Measurements from ENCODE around the gene FAM47E. TPM values are rescaled to one million over a fixed set of nuclear protein-coding genes. Genes with fewer than 3 reads are reported as not detected.

The FAM47E gene
- total and polyA plus RNA-seq, 4 donors = 0.85 to 2.5 (median 1.7) TPM

DNA sequence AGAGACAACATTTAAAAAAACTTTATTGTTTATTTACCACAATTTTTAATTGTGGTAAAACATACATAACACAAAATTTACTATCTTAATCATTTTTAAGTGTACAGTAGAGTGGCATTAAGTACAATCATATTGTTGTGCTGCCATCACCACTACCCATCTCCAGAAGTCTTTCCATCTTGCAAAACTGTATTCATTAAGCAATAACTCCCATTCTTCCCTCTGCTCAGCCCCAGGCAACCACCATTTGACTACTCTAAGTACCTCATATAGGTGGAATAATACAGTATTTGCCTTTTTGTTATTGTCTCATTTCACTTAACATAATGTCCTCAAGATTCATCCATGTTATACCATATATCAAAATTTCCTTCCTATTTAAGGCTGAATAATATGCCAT lies 12.8 kb upstream of the FAM47E start:
- Histone ChIP-seq H3K9me3 (ENCODE audit: control insufficient read depth in 4 of 4, low read length in 3 of 4) (peaks cover 0 to 9% (median 1%) of the 10 kb centered on the region in 4 donors), H3K9ac (ENCODE audit: low read depth in 1 of 2, low read length in 2 of 2) (no peak overlapping the region), H3K27ac (ENCODE audit: low read depth in 1 of 2, low read length in 2 of 2) (no peak overlapping the region), H3K27me3 (ENCODE audit: control insufficient read depth in 4 of 4, insufficient read depth in 4 of 4, low read length in 3 of 4) (no peaks in the 10 kb centered on the region), H3K4me1 (ENCODE audit: control insufficient read depth in 4 of 4, insufficient read depth in 4 of 4, low read length in 3 of 4) (peaks cover 1 to 7% (median 6%) of the 10 kb centered on the region in 4 donors), H3K4me3 (ENCODE audit: low read depth in 1 of 3, low read length in 3 of 3) (no peak overlapping the region), H3K36me3 (ENCODE audit: control insufficient read depth in 4 of 4, insufficient read depth in 3 of 4, low read depth in 1 of 4, low read length in 3 of 4) (no peaks in the 10 kb centered on the region)
- DNase-seq (ENCODE audit: low spot score) = no peak
- TF ChIP-seq, protein P1, sequence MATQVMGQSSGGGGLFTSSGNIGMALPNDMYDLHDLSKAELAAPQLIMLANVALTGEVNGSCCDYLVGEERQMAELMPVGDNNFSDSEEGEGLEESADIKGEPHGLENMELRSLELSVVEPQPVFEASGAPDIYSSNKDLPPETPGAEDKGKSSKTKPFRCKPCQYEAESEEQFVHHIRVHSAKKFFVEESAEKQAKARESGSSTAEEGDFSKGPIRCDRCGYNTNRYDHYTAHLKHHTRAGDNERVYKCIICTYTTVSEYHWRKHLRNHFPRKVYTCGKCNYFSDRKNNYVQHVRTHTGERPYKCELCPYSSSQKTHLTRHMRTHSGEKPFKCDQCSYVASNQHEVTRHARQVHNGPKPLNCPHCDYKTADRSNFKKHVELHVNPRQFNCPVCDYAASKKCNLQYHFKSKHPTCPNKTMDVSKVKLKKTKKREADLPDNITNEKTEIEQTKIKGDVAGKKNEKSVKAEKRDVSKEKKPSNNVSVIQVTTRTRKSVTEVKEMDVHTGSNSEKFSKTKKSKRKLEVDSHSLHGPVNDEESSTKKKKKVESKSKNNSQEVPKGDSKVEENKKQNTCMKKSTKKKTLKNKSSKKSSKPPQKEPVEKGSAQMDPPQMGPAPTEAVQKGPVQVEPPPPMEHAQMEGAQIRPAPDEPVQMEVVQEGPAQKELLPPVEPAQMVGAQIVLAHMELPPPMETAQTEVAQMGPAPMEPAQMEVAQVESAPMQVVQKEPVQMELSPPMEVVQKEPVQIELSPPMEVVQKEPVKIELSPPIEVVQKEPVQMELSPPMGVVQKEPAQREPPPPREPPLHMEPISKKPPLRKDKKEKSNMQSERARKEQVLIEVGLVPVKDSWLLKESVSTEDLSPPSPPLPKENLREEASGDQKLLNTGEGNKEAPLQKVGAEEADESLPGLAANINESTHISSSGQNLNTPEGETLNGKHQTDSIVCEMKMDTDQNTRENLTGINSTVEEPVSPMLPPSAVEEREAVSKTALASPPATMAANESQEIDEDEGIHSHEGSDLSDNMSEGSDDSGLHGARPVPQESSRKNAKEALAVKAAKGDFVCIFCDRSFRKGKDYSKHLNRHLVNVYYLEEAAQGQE (IDR thresholded peaks at IDR 0.05) = no peak
- TF ChIP-seq GABPA (IDR thresholded peaks at IDR 0.05 in 1 of 2, conservative IDR thresholded peaks at IDR 0.05 in 1 of 2) (no peak), HNF4A (conservative IDR thresholded peaks at IDR 0.05) (no peak), RAD21 (IDR thresholded peaks at IDR 0.05) (no peak), RXRA (IDR thresholded peaks at IDR 0.05) (no peak), EGR1 (IDR thresholded peaks at IDR 0.05; ENCODE audit: low read depth in 2 of 2) (no peak), NR2F2 (IDR thresholded peaks at IDR 0.05) (no peak), HNF4G (IDR thresholded peaks at IDR 0.05) (no peak), FOXA2 (IDR thresholded peaks at IDR 0.05) (no peak), JUND (IDR thresholded peaks at IDR 0.05) (no peak), FOXA1 (IDR thresholded peaks at IDR 0.05) (no peak), SP1 (IDR thresholded peaks at IDR 0.05) (no peak), TAF1 (conservative IDR thresholded peaks at IDR 0.05) (no peak), YY1 (IDR thresholded peaks at IDR 0.05) (no peak)
- TF ChIP-seq, protein P2, sequence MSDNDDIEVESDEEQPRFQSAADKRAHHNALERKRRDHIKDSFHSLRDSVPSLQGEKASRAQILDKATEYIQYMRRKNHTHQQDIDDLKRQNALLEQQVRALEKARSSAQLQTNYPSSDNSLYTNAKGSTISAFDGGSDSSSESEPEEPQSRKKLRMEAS (IDR thresholded peaks at IDR 0.05) = no peak
- TF ChIP-seq, protein P3, sequence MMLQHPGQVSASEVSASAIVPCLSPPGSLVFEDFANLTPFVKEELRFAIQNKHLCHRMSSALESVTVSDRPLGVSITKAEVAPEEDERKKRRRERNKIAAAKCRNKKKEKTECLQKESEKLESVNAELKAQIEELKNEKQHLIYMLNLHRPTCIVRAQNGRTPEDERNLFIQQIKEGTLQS (IDR thresholded peaks at IDR 0.05) = no peak
- TF ChIP-seq, protein P4, sequence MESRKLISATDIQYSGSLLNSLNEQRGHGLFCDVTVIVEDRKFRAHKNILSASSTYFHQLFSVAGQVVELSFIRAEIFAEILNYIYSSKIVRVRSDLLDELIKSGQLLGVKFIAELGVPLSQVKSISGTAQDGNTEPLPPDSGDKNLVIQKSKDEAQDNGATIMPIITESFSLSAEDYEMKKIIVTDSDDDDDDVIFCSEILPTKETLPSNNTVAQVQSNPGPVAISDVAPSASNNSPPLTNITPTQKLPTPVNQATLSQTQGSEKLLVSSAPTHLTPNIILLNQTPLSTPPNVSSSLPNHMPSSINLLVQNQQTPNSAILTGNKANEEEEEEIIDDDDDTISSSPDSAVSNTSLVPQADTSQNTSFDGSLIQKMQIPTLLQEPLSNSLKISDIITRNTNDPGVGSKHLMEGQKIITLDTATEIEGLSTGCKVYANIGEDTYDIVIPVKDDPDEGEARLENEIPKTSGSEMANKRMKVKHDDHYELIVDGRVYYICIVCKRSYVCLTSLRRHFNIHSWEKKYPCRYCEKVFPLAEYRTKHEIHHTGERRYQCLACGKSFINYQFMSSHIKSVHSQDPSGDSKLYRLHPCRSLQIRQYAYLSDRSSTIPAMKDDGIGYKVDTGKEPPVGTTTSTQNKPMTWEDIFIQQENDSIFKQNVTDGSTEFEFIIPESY (IDR thresholded peaks at IDR 0.05) = no peak
- TF ChIP-seq, protein P5, sequence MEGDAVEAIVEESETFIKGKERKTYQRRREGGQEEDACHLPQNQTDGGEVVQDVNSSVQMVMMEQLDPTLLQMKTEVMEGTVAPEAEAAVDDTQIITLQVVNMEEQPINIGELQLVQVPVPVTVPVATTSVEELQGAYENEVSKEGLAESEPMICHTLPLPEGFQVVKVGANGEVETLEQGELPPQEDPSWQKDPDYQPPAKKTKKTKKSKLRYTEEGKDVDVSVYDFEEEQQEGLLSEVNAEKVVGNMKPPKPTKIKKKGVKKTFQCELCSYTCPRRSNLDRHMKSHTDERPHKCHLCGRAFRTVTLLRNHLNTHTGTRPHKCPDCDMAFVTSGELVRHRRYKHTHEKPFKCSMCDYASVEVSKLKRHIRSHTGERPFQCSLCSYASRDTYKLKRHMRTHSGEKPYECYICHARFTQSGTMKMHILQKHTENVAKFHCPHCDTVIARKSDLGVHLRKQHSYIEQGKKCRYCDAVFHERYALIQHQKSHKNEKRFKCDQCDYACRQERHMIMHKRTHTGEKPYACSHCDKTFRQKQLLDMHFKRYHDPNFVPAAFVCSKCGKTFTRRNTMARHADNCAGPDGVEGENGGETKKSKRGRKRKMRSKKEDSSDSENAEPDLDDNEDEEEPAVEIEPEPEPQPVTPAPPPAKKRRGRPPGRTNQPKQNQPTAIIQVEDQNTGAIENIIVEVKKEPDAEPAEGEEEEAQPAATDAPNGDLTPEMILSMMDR (IDR thresholded peaks at IDR 0.05; ENCODE audit: low read depth, low read length, missing input control) = no peak

Data from liver (tissue), 9 donors.